ENCODE results near the gene STPG2. TPM values are rescaled to one million over a fixed set of nuclear protein-coding genes. Genes with fewer than 3 reads are reported as not detected.

Gene STPG2
- total RNA-seq, 1 donor from 2014 or later, result 0.14 TPM

DNA sequence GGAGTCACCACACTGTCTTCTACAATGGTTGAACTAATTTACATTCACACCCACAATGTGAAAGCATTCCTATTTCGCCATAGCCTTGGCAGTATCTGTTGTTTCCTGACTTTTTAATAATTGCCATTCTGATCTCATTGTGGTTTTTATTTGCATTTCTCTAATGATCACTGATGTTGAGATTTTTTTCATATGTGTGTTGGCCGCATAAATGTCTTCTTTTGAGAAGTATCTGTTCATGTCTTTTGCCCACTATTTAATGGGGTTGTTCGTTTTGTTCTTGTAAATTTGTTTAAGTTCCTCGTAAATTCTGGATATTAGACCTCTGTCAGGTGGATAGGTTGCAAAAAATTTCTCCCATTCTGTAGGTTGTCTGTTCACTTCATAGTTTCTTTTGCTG, 519.1 kb downstream of the STPG2 start:
- H4K20me1 ChIP-seq (ENCODE audit: insufficient read depth, low read length), result no peaks in the 10 kb centered on the region
- H3K4me1 Mint-ChIP-seq (ENCODE audit: low read depth, unreplicated experiment), result no peaks in the 10 kb centered on the region
- H2AFZ ChIP-seq (ENCODE audit: low read depth, low read length), result no peak overlapping the region
- H3K4me2 ChIP-seq (ENCODE audit: low read length), result no peak overlapping the region
- H3K9ac ChIP-seq (ENCODE audit: low read length), result no peak overlapping the region
- H3K4me3 Mint-ChIP-seq (ENCODE audit: unreplicated experiment), result no peak overlapping the region
- no peaks in the 10 kb centered on the region for H3K27me3 Mint-ChIP-seq (ENCODE audit: low read depth, unreplicated experiment)
- H3K36me3 ChIP-seq (ENCODE audit: insufficient read depth, low read length), result no peaks in the 10 kb centered on the region
- no peaks in the 10 kb centered on the region for H3K9me3 Mint-ChIP-seq (ENCODE audit: unreplicated experiment)
- H3K27me3 ChIP-seq (ENCODE audit: insufficient read depth, low read length), result no peaks in the 10 kb centered on the region
- FAIRE-seq, result no peak
- H3K27ac Mint-ChIP-seq (ENCODE audit: unreplicated experiment), result no peak overlapping the region
- H3K79me2 ChIP-seq (ENCODE audit: insufficient read depth, low read length), result no peaks in the 10 kb centered on the region
- H3K4me1 ChIP-seq (ENCODE audit: insufficient read depth, low read length), result no peaks in the 10 kb centered on the region
- no peak overlapping the region for H3K4me3 ChIP-seq (ENCODE audit: insufficient read depth, low read depth, low read length)
- no peaks in the 10 kb centered on the region for H3K36me3 Mint-ChIP-seq (ENCODE audit: low read depth, unreplicated experiment)
- TF ChIP-seq, protein P1, sequence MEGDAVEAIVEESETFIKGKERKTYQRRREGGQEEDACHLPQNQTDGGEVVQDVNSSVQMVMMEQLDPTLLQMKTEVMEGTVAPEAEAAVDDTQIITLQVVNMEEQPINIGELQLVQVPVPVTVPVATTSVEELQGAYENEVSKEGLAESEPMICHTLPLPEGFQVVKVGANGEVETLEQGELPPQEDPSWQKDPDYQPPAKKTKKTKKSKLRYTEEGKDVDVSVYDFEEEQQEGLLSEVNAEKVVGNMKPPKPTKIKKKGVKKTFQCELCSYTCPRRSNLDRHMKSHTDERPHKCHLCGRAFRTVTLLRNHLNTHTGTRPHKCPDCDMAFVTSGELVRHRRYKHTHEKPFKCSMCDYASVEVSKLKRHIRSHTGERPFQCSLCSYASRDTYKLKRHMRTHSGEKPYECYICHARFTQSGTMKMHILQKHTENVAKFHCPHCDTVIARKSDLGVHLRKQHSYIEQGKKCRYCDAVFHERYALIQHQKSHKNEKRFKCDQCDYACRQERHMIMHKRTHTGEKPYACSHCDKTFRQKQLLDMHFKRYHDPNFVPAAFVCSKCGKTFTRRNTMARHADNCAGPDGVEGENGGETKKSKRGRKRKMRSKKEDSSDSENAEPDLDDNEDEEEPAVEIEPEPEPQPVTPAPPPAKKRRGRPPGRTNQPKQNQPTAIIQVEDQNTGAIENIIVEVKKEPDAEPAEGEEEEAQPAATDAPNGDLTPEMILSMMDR (IDR thresholded peaks at IDR 0.05; ENCODE audit: insufficient read depth, low read depth, low read length), result no peak
- no peak for TF ChIP-seq EZH2 (IDR thresholded peaks at IDR 0.05; ENCODE audit: insufficient read depth, low read length)
- no peak for DNase-seq (ENCODE audit: low read depth)
- no peaks in the 10 kb centered on the region for H3K9me3 ChIP-seq (ENCODE audit: insufficient read depth, low read depth, low read length)
- no peak overlapping the region for H3K27ac ChIP-seq (ENCODE audit: low read depth, low read length)

DNA sequence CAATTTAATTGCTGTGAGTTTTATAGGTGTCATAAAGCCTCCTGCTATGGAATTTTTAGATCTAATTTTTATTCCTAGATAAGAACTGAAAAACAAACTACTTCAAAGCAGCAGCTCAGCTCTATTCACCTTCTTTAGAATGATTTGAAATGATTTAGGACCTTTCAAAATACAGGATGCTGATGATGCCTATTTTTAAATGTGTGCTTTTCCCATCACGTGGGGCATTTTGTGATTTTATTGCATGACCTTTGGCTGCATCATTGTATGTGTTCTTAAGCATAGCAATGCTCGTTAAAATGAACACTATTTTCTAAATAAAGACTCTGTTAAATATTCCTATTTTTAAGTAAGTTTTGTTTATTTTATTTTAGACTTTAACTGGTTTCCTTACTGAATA, 537.3 kb downstream of the STPG2 start:
- H3K9me3 ChIP-seq (ENCODE audit: insufficient read depth, low read depth, low read length), result no peaks in the 10 kb centered on the region
- no peaks in the 10 kb centered on the region for H3K4me1 ChIP-seq (ENCODE audit: insufficient read depth, low read length)
- H3K36me3 ChIP-seq (ENCODE audit: insufficient read depth, low read length), result no peaks in the 10 kb centered on the region
- no peaks in the 10 kb centered on the region for H3K9me3 Mint-ChIP-seq (ENCODE audit: unreplicated experiment)
- H3K27ac Mint-ChIP-seq (ENCODE audit: unreplicated experiment), result no peak overlapping the region
- H3K79me2 ChIP-seq (ENCODE audit: insufficient read depth, low read length), result no peaks in the 10 kb centered on the region
- H3K27me3 Mint-ChIP-seq (ENCODE audit: low read depth, unreplicated experiment), result peaks cover 1% of the 10 kb centered on the region
- DNase-seq (ENCODE audit: low read depth) (no peak), FAIRE-seq (no peak)
- TF ChIP-seq EZH2 (IDR thresholded peaks at IDR 0.05; ENCODE audit: insufficient read depth, low read length), result no peak
- TF ChIP-seq, protein P1 (IDR thresholded peaks at IDR 0.05; ENCODE audit: insufficient read depth, low read depth, low read length), result no peak
- no peak overlapping the region for H3K9ac ChIP-seq (ENCODE audit: low read length)
- no peaks in the 10 kb centered on the region for H3K27me3 ChIP-seq (ENCODE audit: insufficient read depth, low read length)
- H3K36me3 Mint-ChIP-seq (ENCODE audit: low read depth, unreplicated experiment), result no peaks in the 10 kb centered on the region
- H2AFZ ChIP-seq (ENCODE audit: low read depth, low read length), result no peak overlapping the region
- H3K27ac ChIP-seq (ENCODE audit: low read depth, low read length), result no peak overlapping the region
- H3K4me3 ChIP-seq (ENCODE audit: insufficient read depth, low read depth, low read length), result no peak overlapping the region
- H3K4me2 ChIP-seq (ENCODE audit: low read length), result no peak overlapping the region
- no peaks in the 10 kb centered on the region for H3K4me1 Mint-ChIP-seq (ENCODE audit: low read depth, unreplicated experiment)
- H3K4me3 Mint-ChIP-seq (ENCODE audit: unreplicated experiment), result no peak overlapping the region
- no peaks in the 10 kb centered on the region for H4K20me1 ChIP-seq (ENCODE audit: insufficient read depth, low read length)

DNA sequence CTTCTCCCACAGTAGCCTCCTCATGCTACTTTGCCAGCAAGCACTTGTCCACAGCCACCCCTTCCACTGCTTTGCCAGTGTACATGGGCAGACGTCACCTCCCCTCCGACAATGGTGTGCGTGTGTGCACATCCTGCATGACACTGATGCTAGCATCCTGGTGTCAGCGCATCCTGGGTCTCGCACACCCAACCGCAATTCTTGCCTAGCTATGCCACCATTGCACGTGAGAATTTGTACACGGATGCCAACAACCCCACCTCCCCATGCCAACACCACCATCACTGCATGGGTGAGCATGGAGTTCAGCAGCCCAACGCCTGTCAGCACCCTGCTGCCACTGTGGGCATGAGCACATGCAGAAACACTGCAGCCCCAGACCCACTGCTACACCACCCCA, 550.0 kb downstream of the STPG2 start:
- TF ChIP-seq, protein P1 (IDR thresholded peaks at IDR 0.05; ENCODE audit: insufficient read depth, low read depth, low read length), result no peak
- TF ChIP-seq EZH2 (IDR thresholded peaks at IDR 0.05; ENCODE audit: insufficient read depth, low read length), result no peak
- no peak overlapping the region for H3K27ac ChIP-seq (ENCODE audit: low read depth, low read length)
- H4K20me1 ChIP-seq (ENCODE audit: insufficient read depth, low read length), result no peaks in the 10 kb centered on the region
- no peak for FAIRE-seq
- H3K9ac ChIP-seq (ENCODE audit: low read length), result no peak overlapping the region
- H3K79me2 ChIP-seq (ENCODE audit: insufficient read depth, low read length), result no peaks in the 10 kb centered on the region
- H3K4me3 ChIP-seq (ENCODE audit: insufficient read depth, low read depth, low read length), result no peak overlapping the region
- Mint-ChIP-seq H3K9me3 (ENCODE audit: unreplicated experiment) (no peaks in the 10 kb centered on the region), H3K27me3 (ENCODE audit: low read depth, unreplicated experiment) (no peaks in the 10 kb centered on the region), H3K36me3 (ENCODE audit: low read depth, unreplicated experiment) (no peaks in the 10 kb centered on the region), H3K4me1 (ENCODE audit: low read depth, unreplicated experiment) (no peaks in the 10 kb centered on the region), H3K27ac (ENCODE audit: unreplicated experiment) (no peak overlapping the region), H3K4me3 (ENCODE audit: unreplicated experiment) (no peak overlapping the region)
- no peaks in the 10 kb centered on the region for H3K4me1 ChIP-seq (ENCODE audit: insufficient read depth, low read length)
- no peak overlapping the region for H3K4me2 ChIP-seq (ENCODE audit: low read length)
- no peaks in the 10 kb centered on the region for H3K36me3 ChIP-seq (ENCODE audit: insufficient read depth, low read length)
- no peak overlapping the region for H2AFZ ChIP-seq (ENCODE audit: low read depth, low read length)
- H3K27me3 ChIP-seq (ENCODE audit: insufficient read depth, low read length), result no peaks in the 10 kb centered on the region
- DNase-seq (ENCODE audit: low read depth), result no peak
- H3K9me3 ChIP-seq (ENCODE audit: insufficient read depth, low read depth, low read length), result no peaks in the 10 kb centered on the region

Data from astrocyte (in vitro differentiated cells and primary cell).